H4 (cell line): Measurements from ENCODE around the gene F13A1. TPM values are rescaled to one million over a fixed set of nuclear protein-coding genes. Genes with fewer than 3 reads are reported as not detected.
"Not testable (repeated sequence)": the region's sequence is repeated elsewhere in the genome, so short reads cannot be mapped to it uniquely, and the experiment has no call there.

Experiments
- DNase-seq: peaks from one replicate; pipeline ENCODE4 v3.0.0-alpha.2; 2015; ENCODE audit warnings: low spot score
- total RNA-seq: library from RNA; depleted of rRNA; stranded (reverse); fragments of >200 nt; shearing (Covaris generic); gene quantifications from 2 replicates; pipeline ENCODE4 v1.2.3, GENCODE V29; 2014

The F13A1 gene
- total RNA-seq, 1 experiment from 2014 or later: 0.02 TPM

DNA sequence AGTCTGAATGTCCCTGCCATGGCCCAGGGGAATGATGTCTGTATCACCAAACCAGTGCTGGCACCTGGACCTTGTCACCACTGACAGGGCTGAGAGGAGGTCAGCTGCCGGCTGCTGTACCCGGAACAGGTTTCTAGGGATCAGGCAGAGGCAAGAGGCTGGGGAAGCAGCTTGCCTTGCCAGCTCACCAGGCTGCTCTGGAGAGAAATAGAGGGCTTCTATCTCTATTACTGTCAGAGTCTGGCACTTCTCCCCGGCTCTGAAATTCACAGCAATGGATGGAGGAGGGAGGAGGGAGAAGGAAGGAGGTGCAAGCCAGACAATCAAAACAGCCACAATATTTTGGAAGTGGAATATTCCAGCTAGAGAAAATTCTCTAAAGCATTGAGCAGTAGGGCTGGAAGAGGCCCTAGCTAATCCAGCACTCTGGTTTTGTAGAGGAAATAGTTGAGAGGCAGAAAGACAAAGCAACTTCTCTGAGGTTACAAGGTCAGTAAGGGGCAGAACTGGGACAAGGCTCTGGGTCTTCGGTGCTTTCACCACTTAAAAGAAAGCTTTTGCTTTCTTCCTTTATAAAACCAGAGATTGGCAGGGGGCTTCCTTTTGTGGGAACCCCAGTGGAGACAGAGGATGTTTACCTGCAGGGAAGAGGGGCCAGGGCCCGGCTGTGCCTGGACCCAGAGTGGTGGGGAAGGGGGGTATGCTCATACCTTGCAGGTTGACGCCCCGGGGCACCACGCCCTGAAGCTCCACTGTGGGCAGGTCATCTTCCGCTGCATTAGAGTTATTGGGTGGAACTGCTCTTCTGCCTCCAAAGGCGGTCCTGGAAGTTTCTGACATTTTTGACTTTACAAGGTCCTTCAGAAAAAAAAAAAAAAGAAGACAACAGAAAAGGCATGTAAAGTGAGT is 2.4 kb downstream of the F13A1 start:
- no peak for DNase-seq

DNA sequence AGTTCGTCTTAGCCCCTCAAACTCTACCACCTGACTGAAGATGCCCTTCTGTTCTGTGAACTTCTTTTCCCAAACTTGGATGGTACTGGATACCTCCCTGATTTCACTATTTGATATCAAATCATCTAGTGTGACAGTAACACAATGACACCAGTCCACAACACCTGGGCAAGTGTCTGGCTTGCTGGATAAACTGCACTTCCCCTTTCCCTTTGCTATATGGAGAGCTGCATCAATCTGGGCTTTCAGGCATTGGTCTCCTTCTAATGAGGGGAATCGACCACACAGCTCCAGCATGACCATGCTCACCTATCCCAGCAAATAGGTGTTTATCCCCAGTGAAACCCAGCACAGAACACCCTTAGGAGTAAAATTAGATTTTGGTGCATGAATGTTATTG is 3.1 kb downstream of the F13A1 start:
- DNase-seq: no peak

DNA sequence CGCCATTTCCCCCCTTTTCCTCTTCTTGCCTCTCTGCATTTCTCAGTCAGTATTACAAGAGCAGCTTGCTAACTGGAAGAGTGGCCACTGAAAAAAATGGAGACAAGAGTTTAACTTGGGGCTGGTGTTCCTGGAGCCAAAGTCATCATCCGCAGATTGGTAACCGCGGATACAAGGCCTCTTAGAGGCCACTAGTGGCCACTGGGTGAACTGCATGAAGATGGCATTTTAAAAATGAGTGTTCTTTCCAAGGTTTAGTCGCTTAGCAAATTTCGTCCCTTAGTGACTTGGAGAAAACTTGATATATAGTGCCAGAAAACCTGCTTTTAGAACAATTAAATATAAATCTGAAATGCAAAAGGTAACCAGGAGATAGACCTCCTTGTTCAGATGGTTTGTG is 4.8 kb downstream of the F13A1 start:
- peak; percentile 28 for DNase-seq

DNA sequence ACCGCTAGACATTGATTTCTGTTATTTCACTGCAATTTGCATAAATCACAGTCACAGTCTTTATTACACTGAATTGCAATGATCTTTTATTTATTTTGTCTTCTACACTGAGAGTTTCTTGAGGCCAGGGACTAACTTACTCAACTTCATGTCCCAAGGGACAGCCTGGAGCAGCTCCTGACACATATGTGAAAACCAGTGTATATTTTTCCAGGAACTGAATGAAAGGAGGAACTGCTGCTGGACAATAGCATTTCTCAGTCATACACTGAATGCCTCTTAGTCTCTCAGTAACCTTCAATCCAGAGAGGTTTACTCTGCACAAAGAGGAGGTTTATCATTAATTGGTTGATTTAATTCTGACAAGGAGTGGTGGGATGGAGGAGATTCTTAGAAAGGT is 5.9 kb downstream of the F13A1 start:
- DNase-seq: no peak

DNA sequence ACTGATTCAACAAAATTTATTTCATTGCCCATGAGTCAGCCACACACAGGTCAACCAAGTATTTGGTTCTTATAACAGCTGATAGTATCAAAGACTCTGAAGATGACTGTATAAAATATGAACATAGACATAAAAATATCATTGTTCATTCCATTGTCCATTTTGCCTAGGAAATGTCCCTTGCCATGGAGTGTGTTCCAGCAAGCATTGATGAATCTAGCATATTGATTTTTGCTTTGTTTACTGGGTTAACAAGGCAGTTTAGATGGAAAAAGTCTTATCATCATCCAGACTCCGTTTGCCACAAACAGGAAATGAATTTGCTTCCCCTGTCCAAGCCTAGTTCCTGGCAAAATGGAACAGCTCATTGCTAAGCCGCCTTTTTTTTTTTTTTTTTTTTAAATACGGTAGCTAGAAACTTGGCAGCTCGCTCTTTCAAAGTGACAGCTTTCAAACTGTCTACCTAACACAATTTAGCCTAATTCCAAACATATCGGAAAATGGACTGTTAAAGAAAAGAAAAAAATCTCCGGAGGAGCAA is 7.5 kb downstream of the F13A1 start:
- DNase-seq: no peak

DNA sequence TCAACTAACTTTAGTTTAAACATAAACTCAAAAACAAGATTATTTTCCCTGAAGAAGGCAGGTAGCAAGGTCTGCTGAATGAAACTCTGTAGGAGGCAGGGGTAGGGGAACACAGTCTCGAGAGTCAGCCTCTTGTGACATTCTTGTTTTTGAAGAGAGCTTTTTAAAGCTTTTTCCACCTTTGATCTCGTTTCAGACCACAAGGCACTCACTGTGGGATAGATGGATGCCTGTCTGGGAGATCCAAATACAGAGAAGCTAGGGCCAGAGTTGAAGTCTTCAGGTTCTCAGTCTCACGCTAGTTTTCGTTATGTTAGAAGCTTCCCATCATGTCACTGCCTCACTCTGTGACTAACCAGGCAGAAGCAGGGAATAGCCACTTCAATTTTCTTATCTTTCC is 14.9 kb downstream of the F13A1 start:
- no peak for DNase-seq

DNA sequence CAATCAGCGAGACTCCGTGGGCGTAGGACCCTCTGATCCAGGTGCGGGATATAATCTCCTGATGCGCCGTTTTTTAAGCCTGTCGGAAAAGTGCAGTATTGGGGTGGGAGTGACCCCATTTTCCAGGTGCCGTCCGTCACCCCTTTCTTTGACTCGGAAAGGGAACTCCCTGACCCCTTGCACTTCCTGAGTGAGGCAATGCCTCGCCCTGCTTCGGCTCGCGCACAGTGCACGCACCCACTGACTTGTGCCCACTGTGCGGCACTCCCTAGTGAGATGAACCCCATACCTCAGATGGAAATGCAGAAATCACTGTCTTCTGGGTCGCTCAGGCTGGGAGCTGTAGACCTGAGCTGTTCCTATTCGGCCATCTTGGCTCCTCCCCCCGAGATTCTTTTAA is 20.1 kb downstream of the F13A1 start:
- not testable (repeated sequence) for DNase-seq

DNA sequence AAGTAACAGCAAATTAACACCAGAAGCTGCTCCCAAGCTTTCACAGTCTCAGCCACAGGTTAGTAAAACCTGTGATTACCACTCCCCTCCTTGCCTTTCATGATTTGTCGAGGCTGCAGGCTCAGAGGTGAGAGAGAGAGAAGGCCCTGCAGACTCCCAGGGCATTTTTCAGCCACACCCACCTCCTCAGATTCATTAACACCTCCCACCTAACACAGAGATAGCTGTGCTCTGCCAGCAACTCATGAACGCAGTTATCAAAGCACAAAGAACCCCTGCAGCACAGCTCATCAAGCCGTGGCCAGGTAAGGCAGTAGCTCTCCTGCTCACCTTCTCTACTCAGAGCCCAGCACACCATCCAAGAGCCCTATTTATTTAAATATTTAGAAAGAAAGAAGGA is 27.1 kb downstream of the F13A1 start:
- no peak for DNase-seq

DNA sequence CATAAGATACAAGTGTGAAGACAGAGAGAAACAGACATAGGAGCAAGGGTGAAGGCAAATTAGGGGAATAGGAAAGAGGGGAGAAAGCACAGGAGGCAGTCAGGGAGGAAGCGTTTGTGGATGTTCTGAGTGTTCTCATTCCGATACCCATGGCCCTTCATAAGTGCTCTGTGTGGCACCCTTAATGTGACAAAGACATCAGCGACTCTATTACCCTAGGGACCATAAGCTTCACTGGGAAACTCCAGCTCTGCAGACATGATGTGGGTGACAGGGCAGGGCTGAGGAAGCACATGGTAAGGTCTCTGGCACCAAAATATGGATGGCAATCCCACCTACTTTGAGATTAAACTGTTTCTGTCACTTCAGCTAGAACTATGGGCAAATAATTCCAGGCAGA is 33.0 kb downstream of the F13A1 start:
- DNase-seq: no peak

DNA sequence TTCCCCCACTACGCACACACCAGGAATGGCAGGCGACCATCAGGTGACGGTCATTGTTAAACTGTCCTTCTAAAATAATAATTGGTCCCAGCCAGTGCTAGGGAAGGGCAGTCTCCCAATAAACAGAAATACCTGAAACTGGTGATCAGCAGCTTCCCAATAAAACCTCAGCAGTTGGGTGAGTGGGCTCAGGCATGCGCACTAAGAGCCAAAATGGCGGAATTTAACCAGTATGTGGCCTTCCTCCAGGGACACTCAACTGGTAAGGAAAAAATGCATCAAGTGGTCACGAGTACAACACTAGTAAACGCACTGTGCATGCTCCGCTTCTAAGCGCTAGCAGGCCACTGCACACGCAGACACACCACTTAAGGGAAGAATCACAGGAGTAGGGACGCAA is 34.8 kb downstream of the F13A1 start:
- DNase-seq: no peak

DNA sequence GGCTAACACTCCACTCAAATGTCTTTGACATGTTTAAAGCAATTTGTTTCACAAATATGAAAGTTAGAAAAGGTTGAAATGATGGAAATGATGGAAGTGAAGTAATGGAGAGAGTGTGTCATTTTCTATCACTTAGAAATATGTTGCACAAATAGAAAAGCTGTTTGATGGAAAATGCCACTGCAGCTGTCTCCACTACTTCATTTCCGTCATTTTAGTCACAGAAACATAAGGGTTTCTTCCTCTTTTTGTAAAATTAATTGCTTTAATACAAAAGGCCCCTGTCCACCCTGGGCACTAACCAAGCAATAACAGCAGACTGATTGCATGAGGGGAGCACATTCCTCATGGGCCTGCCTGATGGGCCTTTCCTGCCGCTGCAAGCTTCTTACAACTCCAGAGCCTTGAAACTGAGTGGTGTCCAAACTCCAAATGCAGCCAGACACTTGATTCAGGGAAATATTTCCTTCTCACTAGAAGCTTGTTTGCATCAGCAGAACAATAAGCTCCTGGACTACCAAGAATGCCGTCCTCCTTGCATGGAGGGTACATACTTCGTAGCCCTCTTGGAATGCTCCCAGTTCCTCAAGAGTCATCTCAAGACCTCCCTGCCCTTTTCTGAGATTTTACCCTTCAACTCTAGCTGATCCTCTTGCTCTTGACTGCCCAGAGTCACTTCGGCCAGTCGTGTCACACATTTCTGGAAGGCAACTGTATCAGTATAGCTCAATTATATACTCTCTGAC is 36.1 kb downstream of the F13A1 start:
- DNase-seq: no peak

DNA sequence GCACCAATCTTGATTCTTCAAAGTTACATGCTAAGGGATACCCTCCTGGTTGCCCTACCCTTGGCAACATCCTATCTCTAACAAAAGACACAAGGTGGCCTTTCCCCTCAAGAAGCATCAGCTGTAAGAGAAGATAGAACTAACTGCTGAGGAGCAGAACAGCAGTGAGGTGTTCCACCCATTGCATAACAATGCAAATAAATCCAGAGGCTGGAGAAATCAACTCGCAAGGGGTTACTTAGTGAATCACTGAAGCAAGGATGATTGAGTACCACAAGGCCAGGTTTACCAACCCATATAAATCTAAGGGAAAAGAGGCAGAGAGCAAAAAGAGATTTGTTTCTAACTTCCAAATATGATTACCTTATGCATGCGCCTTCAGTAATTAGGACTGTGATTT is 36.7 kb downstream of the F13A1 start:
- DNase-seq: no peak

DNA sequence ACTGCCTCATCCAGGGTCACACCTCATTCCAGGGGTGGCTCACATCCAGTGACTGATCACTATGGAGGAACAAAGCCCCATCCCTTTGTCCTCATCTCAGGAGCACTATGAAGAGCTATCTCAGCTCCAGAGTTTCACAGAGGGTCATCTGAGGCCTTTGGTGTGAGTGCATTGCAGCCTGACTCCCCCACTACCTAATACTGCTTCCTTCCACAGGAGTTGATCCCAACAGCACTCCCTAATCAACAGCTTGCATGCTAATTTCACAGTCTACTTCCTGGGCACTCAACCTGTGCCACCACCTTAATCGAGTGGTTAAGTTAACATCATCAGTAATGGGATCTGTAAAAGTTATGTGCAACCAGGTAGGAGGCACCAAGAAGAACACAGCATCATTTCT is 37.7 kb downstream of the F13A1 start:
- DNase-seq: no peak

DNA sequence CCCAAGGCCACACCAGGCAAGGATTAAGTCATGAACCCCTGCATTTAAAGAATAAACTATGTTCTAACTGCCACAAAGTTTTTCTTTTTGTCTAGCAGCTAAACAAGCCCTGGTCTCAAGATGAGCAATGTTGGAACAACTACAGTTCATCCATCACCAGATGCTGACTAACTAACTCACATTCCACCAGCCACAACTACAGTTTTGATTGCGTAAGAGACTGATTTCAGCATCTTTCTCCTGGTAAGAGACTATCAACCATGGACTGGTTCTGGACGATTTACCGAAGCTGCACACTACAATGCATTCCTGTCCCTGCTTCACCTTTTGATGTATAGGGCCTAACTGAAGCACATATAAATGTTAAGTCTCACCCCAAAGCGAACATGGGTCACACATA is 43.0 kb downstream of the F13A1 start:
- peak; percentile 25 for DNase-seq

DNA sequence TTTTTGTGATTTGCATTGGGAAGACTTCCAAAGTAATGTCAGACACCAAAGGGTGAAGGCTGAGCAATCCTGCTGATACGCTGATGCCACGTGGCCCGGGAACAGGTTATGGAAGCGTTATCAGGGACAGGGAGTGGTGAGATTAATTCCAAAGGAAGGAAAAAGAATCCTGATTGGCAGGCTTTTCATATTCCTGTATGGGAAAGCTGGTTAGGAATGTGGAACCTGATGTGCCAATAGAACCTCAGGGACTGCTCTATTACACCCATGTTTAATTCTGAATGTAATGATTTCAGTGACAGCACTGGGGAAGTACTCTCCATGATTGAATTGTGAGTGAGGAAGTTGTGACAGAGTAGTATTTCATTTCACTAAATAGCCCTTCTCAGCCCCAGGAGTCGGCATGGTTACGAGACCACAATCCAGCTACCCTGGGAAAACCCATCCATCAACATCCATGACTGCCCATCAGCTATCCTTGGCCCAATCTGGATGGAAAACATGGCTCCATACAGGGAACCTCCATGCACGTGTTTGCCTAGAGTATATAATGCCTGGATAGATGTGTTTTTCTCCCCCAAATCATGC is 49.4 kb downstream of the F13A1 start:
- DNase-seq: no peak

DNA sequence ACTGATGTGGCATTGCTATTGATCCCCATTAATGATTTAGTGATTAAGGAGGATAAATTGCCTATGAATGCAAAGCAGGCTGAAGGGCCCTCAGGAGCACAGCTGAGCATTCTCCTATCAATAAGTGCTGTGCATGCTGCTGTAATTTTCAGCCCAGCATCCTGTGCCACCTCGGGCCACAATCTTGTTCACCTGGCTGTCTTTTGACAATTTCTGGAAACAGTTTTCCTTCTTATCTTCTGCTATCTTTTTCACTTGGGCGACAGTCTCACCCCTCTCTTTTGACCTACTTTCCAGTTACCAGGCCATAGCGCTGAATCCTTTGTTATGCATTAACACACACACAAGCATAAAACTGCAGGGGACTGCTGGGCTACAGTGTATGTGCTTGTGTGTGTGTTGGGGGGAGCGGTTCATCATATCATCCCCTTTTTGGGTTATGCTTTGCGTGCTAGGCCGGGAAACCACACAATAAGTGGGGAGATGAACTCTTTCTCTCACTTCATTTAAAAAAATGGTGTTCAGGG is 60.2 kb downstream of the F13A1 start:
- no peak for DNase-seq

DNA sequence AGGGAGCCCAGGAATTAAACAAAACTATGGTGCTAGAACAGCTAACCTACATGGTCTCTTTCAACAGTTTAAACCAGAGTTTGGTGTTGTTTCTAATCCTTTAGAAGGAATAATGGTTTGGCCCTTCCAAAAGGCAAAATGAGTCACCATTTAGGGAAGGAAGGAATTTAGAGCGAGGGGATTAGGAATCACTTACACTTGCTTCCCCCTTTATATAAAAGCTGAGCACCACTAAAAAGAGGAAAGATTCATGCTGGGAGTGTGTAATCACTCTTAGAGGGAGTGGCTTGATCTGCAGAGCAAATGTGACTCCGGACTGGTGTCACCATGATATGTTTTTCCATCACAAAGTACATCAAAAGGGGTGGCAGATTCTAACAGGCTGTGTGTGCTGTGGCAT is 63.6 kb downstream of the F13A1 start:
- no peak for DNase-seq

DNA sequence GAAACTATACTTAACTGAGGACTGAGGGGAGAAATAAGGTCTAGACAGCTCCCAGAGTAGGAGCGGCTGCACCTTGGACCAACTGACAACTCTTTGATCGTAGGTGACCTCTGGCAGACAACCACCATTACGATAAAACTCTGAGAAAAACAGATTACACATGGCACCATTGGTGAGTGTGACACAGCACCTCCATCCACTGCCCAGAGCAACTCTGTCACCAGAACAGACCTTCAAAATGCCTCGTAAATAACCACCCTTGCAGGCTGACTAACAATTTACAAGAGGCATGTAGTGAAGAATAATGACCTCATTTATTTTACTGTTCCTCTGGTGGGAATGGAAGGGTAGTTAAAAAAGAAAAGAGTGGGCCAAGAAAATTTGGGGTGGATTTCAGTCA is 64.2 kb downstream of the F13A1 start:
- DNase-seq: no peak

DNA sequence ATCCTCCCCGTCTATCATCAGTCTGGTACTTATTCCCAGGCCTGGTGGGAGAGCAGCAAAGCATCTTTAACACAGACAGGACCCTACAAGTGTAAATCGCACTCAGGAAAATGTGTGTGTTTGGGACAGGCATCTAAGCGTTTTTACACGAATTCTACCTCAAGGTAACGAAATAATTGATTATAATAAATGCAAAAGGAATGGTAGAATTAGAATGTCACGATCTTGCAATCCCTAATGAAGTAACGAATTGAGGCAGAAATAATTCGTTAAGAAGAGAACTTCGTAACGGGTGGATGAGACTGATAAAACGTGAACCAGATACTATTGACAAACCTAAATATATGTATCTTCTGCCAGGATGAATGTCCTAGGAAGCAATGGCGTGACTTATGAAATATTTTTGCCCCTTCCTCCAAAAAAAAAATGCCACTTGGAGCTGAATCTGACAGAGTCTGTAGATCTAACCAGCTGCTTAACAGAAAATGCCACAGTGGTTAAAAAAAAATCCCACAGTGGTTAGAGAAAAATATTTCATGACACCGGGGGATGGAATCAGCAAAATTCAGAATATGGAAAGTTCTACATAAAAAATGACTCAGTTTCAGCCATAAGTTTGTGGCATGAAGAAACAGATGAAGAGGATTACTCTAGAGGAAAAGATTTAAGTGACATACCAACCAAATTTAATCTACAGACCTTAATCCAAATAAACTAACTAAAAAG is 68.7 kb downstream of the F13A1 start:
- no peak for DNase-seq

DNA sequence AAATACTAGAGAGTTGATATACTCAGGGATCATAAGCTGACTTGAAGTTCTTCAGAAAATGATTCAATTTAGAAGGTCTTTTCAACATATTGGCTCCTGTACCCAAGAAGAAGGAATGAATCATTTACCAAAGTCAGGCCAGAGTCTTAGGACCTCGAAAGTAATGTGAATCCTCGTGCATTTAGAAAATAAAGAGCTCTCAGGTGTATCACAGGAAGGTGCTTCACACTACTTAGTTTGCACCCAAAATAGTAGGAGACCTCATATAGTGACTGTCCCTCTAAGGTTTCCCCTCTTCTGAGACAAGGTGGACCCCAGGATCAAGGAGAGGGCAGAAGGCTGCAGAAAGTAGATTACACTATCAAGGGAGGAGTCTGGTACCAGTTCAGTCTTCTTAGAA is 71.8 kb downstream of the F13A1 start:
- DNase-seq: no peak

DNA sequence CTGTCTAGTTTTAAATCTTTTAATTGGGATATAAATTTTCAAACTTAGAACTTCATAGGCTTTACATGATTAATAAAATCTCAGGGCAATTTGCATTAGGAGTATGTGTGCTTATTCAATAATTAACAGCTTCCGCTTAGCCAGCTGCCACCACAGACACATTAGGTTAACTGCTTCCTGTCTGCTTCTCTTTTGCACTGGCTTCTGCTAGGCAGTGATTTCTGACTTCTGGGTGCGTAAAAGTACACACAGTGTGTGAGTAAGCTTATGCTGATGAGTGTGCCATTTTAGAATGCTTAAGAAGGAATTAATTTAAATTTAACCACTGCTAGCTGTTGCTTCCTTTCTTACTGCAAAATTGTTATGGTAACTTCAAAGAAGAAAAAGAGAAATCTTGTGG is 73.9 kb downstream of the F13A1 start:
- no peak for DNase-seq

DNA sequence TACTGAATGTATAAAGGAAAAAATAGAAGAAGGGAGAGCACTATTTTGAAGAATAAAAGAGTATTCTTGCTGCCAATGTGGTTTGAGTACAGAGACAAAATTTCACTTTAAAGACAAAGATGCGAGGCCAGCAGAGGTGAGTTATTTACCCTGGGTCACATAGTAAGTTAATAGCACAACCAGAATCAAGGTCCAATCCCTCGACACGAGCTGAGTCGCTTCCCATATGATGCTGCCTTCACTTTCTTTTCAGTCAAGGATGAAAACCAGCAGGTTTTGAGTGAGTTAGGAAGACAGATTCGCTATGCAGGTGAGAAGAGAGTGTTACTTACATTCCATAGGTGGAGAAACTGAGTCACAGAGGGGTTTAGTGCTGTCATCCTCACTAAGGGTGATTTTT is 75.8 kb downstream of the F13A1 start:
- no peak for DNase-seq
